SH-SY5Y (cell line): ENCODE measurements around the gene NTRK1.

ENCODE experiments used
- GATA2 ChIP-seq: IDR thresholded peaks from 2 replicates; pipeline ENCODE4 v1.6.1; 2011; ENCODE audit warnings: mild to moderate bottlenecking, low read depth, low read length
- GATA3 ChIP-seq: IDR thresholded peaks from 2 replicates; pipeline ENCODE4 v1.6.1; 2011; ENCODE audit warnings: low read depth, mild to moderate bottlenecking, low read length, moderate library complexity

DNA sequence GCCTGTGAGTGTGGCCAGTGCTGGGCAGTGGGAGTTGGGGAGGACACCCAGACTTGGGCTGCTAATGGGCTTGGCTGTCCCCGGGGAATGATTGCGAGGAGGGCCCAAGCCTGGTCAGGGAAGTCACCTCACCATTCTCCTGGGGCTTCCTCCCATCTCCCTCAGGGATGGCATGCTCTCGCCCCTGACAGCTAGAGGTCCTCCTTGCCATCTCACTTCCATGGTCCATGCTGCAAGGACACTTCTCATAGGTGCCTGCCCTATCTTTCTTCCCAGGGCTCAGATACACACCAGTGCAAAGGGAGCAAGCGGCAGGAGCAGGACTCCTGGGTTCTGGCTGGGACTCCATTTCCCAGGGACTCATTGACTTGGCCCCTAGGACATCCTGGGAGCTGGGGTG, 4.1 kb downstream of the NTRK1 start:
- TF ChIP-seq GATA2 (no peak), GATA3 (no peak)
